Stimulated activated CD4-positive, alpha-beta T cell treated with anti-CD3 and anti-CD28 coated beads, Interleukin-1b, Interleukin-23, amount 100 ng/mL, for 48 hours (primary cell): ENCODE results near the gene GMPPA.
A peak's percentile ranks its signal among the peaks of the same experiment; 100 is the strongest.

Source experiments
- DNase-seq: peaks from one replicate; pipeline ENCODE4 v3.0.0-alpha.2; 2020

Gene GMPPA

DNA sequence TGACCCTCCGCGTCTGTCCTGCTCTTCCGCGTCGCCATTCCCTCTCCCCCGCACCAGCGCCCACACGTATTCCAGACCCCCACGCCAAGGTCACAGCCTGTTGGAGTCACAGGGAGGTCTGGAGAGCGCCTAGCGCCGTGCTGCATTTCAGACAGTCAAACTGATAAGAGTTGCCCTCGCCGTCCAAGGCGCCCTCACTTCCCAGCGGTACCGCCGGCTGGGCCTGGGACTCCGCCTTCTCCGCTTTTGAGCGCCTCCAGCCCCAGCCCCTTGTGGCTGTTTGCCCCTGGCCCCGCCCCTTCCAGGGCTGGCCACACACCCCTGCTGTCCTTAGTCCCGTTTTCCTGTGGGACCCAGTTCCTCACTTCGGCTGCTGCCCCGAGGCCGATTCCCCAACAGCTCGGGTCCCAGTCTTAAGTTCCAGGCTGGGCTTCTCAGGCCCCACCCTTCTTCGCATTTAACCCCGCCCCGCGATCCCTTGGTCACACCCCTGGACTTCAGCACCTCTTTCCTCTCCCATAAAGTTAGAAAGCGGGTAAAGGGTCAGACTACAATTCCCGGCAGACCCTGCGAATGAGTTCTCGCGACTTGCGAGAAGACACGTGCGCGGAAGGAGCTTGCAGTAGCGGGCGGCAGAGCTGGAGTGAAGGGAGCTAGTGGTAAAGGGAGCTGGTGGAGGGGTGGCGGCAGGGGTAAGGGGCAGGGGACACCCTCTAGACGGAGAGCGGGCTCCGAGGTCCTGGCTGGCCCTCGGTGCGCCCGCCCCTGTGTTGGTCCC is at the start of gene GMPPA:
Gene GMPPA, plus strand, starts transcription at position 612 of the 778 bp plus-strand sequence. CDS start 1,085 bp downstream, outside the sequence.
- peak; percentile 94 for DNase-seq

- no peak for DNase-seq
Observed at GRCh38 chr2:219449609-219450008, 49.1 kb upstream of the GMPPA start.

GRCh38 chr2:219451661-219452360 is 46.9 kb upstream of the GMPPA start:
- DNase-seq, result no peak

- DNase-seq, result no peak
Observed at GRCh38 chr2:219452361-219453317, 46.1 kb upstream of the GMPPA start.

DNA sequence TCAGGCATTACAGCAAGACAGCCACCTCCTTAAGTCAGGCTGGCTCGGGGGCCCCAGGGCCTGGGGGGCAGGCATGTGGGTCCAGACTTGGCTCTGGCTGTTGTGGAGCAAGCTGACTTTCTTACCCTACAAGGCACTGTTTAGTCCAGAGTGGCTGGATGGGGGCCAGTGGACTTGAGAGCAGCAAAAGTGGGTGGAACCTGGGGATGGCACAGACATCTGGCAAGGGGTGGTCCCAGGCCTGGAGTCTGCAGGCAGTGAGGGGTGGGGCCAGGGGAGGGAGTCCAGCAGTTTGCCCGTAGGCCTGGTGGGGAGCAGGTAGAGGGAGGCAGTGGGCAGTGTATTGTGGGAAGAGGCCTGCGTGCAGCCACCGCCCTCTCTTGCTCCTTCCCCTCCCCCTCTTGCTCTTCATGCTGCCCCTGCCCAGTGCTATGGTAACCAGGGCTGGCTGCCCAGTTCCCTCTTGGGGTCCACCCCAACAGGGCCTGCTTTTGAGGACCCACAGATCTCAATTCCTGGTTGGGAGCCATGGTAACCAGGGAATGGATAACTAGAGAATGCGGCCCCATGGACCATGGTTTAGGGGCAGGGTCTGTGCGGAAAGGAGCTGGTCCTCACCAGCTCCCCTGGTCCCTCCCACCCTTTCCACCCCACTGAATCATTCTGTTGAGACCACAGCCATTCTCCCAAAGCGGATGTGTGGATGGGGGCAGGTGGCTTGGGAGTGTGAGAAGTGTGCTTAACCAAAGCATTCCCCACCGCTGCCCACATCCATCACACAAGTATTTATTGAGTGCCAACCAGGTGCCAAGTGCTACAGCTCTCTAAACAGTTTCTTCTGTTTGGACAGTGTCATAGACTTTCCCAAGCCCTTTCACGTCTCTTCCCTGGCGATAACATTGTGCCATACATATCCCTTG is 44.8 kb upstream of the GMPPA start:
- DNase-seq, result no peak

GRCh38 chr2:219455581-219455980 is 43.1 kb upstream of the GMPPA start:
- no peak for DNase-seq

DNA sequence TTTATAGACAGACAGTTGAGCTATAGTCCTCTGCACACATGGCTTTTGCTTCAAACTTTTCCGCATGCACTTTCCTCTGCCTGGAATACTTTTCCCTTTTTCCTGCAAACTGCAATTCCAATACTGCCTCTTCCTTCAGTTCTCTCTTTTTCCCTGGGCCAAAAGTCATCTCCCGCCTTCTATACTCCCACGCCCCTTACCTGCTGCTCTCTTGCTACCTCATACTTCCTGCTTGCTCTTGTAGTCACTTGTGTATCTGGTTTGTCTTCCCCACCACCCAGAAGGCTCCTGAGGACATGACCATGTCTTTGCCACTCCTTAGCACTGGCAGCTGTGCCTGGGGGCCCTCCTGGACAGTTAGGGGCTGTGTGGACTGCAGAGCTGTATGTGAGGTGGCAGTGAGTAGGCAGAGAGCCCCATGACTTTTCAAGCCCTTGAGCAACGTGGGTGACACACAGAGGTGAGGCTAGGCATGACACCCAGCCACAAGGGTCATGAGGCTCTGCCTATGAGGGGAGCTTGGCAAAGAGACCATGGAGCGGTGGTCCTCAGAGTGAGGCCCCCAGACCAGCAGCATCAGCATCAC is 40.8 kb upstream of the GMPPA start:
- DNase-seq, result peak; percentile 24

DNA sequence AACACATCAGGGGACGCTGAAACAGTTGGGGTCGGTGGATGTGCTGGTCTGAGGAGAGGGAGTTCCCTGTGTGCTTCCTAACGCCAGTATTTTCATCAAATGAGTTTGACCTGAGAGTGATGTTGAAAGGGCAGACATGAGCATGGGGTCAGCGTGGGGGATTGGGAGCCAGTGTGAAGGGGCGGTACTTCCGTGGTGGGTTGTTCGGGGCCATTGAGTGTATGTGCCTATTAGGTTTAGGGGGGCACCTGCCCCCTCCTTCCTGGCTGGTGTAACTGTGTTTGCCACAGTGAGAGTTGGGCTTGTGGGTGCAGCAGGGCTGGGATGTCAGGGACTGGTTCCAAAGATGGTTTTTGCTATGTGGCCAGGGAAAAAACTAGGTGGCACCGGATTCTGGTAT is 39.7 kb upstream of the GMPPA start:
- DNase-seq, result no peak

- DNase-seq, result peak; percentile 28
Observed at GRCh38 chr2:219459460-219460311, 39.0 kb upstream of the GMPPA start.

GRCh38 chr2:219460424-219460926 is 38.2 kb upstream of the GMPPA start:
- no peak for DNase-seq

- DNase-seq, result no peak
Observed at GRCh38 chr2:219461047-219461514, 37.6 kb upstream of the GMPPA start.

- DNase-seq, result no peak
Observed at GRCh38 chr2:219461669-219462068, 37.0 kb upstream of the GMPPA start.

DNA sequence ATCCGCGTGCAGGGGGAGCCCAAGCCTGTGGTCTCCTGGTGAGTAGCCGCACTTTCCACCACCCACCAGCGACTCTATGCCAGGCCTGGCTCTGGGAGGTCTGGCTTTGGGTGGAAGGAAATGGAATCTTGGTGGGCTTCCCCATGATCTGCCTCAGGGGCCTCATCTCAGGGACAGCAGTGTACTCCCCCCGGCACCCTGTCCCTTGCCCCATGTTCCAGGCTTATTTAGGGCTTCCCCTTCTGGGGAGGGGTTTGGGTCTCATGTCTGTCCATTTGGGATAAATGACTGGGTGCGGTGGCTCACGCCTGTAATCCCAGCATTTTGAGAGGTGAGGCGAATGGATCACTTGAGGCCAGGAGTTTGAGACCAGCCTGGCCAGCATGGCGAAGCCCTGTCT is 36.3 kb upstream of the GMPPA start:
- no peak for DNase-seq

DNA sequence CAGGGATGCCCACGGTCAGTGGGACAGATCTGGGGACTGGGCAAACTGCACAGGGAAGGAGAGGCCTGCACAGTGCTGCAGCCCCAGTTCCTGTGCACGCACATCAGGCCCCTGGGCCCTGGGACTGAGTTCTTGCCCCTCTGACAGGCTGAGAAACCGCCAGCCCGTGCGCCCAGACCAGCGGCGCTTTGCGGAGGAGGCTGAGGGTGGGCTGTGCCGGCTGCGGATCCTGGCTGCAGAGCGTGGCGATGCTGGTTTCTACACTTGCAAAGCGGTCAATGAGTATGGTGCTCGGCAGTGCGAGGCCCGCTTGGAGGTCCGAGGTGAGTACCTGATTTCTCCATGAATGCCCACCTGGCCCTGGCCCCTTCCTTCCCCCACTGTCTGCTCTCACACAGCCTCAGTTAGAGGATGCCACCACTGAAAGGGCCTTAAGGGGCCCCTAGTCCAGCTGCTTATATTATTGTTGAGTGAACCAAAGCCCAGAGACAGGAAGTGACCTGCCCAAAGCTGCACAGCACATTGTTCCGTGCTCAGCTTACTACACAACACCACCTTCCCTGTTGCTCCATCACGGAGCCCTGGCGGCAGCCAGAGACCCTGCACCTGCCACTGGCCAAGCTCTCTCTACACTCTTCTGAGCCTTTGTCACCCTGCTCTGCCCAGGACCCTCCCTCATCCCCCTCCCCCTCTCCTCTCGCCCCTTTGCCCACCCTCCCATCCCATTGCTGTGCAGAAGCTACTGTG is 34.2 kb upstream of the GMPPA start:
- no peak for DNase-seq

DNA sequence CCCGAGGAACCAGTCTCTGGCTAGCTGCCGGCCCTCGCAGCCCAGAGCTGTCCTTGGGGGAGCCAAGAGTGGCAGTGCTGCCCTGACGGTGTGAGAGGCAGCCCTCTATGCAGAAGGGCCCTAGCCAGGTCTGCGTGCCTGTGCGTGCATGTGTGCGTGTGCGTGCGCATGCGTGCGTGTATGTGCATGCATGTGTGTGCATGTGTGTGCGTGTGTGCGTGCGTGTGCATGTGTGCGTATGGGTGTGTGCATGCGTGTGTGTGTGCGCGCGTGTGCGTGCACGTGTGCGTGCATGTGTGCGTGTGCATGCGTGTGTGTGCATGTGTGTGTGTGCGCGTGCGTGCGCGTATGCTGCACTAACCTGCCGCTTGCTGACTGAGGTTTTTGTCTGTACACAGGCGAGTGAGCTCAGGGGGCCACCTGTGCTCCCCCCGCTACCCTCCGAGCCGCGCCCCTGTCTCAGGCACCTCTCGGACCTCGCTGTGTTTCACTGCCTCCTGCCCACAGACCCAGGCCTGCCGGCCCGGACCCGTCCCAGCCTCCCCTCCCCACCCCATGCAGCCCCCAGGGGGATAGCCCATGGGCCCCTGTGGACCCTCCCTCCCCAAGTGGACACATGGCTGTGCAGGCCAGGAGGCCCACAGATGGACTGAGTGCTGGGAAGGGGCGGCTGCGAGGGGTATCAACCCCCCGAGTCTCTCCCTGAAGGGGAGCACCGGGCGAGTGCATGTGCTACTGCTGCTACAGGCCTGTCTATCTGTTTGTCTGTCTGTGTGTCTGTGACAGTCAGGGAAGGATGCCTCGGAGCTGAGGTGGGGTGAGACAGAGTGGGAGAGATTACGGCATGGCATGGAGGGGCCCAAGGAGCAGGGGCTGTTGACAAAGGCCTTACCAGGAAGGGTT is 32.8 kb upstream of the GMPPA start:
- no peak for DNase-seq

DNA sequence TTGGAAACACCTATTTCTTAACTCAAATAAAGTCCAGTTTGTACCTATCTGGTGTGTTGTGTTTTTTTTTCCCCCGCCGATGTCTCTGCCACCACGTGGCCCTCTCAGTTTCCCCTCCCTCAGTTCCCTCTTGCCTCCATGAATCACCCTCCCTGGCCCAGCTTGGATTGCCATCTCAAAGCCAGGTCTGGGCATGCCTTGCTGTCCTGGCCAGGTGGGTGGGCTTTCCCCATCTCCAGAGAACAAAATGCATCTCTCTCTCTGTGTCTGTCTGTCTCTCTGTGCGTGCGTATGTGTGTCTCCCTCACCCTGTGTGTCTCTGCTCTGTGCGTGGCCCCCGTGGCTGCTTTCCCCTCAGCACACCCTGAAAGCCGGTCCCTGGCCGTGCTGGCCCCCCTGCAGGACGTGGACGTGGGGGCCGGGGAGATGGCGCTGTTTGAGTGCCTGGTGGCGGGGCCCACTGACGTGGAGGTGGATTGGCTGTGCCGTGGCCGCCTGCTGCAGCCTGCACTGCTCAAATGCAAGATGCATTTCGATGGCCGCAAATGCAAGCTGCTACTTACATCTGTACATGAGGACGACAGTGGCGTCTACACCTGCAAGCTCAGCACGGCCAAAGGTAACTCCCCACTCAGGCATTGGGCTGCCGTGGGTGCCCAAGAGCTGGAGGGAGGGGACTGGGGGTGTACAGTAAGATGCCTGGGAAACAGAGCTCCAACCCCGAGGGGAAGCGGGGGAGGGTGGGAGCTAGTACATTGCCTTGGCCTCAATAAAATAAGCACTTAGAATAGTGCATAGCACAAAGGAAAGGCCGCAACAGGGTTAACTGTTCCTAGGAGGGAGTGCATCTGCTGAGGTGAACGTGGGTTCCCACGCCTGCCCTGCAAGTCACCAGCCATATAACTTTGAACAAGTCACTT is 31.6 kb upstream of the GMPPA start:
- no peak for DNase-seq

- no peak for DNase-seq
Observed at GRCh38 chr2:219467736-219468075, 31.0 kb upstream of the GMPPA start.
